ENCODE measurements around the gene RHPN2.
"Not testable (repeated sequence)": the region's sequence is repeated elsewhere in the genome, so short reads cannot be mapped to it uniquely, and the experiment has no call there.

Gene RHPN2

DNA sequence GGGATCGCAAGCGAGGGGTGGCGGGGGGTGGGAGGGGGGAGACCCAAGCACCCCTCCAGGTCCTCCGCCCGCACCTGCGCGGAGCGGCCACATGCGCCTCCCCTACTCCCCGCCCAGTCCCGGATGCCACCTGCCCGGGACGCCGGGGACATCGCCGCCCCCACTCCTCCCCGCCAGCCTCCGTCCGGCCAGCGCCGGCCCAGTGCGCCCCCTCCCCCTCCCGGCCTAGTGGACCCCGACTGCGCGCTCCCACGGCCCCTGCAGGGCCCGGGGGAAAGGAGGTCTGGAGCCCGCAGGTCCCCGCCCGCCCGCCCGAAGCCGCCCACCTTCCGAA lies 263 bp downstream of the RHPN2 start:
- DNase-seq (ENCODE audit: low read depth), result no peak

DNA sequence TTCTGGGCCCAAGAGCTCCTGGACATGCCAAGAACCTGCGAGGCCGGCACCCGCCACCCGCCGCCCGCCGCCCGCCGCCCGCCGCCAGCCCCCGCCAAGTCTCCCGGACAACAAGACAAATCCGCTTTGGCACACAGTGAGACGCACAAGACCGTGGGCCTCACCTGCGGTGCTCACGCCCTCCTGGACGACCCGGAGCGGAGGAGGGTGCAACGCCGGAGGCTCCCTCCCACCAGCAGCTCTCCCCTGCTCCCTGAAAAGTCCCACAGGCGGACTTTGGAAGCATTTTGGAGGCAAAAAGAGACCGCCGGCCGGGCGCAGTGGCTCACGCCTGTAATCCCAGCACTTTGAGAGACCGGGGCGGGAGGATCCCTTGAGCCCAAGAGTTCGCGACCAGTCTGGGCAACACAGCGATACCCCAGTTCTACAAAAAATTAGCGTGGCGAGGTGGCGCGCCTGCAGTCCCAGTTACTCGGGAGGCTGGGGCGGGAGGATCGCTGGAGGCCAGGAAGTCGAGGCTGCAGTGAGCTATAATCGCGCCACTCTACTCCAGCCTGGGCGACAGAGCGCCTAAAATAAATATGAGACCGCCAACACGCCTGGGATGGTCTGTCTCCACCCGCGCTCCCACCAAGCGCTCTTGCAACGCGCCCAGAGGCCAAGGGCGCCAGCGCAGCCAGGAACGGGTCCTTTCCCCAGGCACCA lies 783 bp downstream of the RHPN2 start:
- DNase-seq (ENCODE audit: low read depth), result no peak

DNA sequence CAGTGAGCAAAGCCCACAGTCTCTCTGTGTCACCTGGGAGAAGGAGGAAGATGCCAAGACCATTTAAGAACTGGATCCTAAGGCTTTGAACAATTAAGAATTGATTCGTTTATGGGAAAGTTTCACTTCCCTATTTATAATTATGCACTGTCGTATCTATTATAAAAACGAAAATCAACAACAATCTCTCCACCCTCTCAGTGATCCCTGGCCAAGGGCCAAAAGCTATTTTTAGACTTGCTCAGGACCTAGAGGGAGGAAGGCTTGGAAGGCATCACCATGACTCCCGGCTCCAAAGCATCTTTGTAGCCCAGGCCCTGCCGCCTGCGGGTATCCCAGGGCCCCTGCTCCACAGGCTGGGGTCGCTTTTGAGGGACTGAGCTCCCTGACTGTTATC lies 1.3 kb downstream of the RHPN2 start:
- no peak for DNase-seq (ENCODE audit: low read depth)

DNA sequence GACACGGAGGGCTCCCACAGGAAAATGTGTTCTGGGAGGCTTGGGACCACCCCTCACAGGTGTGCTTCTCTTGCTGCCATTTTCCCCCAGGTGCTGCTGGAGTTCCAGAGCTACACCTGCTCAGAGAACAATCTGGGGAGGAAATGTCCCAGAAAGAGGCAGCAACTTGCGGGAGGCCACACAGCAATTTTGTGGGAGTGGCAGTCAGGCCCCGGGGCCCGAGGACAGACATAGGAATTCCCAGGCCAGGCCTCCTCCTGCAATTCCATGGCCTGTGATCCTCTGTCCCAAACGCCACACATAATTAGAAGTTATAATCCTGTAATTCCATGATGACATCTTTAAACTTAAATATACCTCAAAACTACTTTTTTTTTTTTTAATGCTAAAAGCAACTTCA lies 1.8 kb downstream of the RHPN2 start:
- DNase-seq (ENCODE audit: low read depth), result no peak

DNA sequence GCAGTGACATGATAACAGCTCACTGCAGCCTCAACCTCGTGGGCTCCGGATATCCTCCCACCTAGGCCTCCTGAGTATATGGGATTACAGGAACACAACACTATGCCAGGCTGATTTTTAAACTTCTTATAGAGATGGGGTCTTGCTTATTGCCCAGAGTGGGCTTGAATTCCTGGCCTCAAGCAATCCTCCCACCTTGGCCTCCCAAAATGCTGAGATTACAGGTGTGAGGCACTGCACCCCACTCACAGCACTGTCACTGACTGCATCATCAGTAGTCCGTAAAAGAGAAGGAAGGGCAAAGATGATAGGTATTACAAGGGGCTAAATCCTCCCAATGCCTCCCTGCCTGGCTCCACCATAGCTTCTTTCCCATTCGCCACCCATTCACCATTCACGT lies 4.1 kb downstream of the RHPN2 start:
- DNase-seq (ENCODE audit: low read depth), result no peak

DNA sequence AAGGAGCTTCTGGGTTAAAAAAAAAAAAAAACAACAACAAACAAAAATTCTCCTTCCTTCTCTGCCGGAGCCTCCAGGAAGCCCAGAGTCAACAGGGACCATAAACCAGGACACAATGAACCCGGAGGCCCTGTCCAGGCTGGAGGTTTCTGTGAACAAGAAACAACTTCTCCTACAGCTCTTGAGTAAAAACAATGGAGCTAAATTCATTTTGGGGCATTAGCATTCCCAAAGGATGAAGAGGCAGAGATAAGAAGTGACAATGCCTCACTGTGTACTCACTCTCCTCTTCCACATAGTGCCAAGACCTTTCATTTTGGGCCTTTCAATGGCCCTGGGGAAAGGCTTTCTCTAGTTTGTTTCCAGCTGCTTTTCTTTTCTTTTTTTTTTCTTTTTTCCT lies 9.0 kb downstream of the RHPN2 start:
- DNase-seq (ENCODE audit: low read depth), result no peak

DNA sequence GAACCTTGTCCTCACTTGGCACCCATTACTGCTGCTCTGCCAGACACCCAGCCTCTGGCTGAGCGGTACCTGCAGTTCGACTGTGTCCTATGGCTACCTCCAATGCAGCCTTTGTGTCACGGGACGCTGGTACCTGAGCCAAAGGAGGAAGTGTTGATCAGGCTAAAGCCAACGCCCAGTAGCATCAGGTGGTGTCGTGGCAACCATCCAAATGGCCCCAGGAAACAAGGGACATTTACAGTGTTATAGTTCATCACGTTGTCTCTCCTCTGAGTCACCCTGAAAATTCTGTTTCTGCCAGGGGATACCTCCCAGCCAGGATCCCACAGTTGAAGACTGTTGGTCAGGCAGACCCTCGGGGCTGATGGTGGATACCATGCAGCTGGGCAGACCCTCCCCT lies 10.1 kb downstream of the RHPN2 start:
- no peak for DNase-seq (ENCODE audit: low read depth)

DNA sequence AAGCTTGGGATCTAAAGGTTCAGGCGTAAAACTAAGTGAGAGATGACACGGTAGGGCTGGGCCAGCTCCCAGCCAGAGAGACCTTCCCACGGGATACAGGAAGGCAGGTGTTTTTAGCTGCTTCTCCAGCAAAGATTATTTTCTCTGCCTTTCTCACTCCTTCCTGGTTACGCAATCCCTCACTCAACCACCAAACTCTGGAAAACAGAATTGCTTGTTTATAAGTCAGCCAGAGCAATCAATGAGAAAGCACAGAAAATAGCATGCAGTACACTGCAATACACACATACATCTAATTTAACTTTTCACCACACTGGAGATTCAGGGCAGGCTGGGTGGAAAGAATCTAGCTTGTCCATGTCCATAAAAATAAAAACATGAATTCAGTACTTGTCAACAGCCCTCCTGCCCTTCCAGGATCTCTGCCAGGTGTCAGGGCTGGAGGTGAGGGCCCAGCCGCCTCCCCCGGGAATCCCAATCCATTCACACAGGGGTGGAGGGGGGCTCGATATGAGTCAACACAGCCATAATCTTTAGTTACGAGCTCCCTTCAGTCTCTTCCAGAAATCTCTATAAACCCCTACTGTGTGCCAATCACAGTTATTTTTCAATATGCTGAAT lies 12.2 kb downstream of the RHPN2 start:
- DNase-seq (ENCODE audit: low read depth), result no peak

DNA sequence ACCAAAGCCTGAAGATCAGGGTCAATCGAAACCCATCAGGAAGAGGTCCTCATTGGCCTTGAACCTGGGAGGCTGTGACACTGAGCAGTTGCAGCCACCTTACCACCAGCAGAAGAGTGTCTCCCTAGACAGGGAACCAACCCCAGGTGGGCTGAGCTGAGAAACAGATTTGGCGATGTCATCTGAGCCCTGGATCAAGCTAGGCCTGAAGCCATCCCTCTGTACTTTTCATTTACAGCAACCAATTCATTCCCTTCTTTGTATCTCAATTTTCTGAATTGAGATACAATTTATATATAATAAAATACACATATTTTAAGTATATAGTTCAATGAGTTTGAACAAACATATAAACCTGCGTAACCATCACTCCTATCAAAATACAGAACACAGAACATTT lies 14.6 kb downstream of the RHPN2 start:
- no peak for DNase-seq (ENCODE audit: low read depth)

DNA sequence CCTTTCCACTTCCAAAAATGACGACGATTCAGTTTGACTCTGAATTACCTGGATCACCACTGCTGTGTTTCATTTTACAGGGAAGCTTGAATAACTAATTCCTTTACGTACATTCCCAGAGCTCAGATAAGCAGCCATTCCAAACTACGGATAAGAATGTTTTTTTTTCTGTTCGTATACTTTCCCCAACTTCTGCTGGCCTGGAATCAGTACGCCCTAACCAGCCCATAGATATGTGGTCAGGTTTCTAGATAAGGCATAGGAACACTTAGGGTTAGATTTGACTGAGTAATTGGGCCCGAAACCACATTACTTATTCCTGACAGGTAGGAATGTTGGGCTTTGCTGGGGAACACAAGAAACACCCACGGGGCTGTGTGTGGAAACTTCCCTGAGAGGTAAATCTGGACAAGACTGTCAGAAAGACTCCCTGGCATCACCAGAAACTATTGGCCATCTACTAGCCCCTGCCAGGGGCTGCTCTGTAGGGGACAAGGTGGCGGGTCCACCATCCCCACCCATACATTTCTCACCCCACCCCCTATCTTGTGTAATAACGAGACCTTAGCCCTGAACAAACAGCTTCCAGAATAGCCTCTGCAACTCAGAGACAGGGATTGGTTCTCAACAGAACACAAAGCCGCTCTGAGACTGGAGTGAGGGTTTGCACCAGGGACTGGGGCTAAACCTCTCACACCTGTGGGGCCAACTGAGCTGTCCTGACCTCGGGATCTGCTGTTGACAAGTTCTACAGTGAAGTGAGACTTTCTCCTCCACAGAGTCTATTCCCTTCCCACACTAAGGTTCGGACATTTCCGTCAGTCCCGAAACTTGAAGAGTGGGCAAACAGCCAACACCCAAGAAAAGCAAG lies 15.6 kb downstream of the RHPN2 start:
- DNase-seq (ENCODE audit: low read depth), result no peak

DNA sequence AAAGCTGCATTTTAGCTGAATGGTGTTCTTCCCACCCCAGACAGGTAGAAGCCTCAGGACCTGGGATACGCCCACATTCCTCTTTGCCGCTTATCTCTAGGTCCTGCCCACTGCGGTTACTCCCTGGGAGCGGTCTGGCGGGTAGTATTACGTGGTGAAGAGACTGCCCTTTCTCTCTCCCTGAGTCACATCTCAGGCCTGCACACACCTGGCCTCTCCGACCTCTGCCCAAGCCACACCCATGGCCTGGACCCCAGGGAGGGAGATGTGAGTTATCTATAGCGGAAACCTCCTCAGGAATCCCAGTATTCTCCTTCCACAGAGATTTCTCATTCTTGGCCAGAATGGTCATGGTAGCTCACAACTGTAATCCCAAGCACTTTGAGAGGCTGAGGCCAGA lies 17.3 kb downstream of the RHPN2 start:
- DNase-seq (ENCODE audit: low read depth), result no peak

DNA sequence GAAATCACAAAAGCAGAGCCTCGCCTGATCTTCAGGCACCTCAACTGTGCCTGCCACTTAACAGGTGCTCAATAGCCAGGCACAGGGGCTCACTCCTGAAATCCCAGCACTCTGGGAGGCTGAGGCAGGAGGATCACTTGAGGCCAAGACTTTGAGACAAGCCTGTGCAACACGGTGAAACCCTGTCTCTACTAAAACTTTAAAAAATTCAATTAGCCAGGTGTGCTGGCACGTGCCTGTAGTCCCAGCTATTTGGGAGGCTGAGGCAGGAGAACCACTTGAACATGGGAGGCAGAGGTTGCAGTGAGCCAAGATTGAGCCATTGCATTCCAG lies 22.9 kb downstream of the RHPN2 start:
- DNase-seq (ENCODE audit: low read depth), result not testable (repeated sequence)

DNA sequence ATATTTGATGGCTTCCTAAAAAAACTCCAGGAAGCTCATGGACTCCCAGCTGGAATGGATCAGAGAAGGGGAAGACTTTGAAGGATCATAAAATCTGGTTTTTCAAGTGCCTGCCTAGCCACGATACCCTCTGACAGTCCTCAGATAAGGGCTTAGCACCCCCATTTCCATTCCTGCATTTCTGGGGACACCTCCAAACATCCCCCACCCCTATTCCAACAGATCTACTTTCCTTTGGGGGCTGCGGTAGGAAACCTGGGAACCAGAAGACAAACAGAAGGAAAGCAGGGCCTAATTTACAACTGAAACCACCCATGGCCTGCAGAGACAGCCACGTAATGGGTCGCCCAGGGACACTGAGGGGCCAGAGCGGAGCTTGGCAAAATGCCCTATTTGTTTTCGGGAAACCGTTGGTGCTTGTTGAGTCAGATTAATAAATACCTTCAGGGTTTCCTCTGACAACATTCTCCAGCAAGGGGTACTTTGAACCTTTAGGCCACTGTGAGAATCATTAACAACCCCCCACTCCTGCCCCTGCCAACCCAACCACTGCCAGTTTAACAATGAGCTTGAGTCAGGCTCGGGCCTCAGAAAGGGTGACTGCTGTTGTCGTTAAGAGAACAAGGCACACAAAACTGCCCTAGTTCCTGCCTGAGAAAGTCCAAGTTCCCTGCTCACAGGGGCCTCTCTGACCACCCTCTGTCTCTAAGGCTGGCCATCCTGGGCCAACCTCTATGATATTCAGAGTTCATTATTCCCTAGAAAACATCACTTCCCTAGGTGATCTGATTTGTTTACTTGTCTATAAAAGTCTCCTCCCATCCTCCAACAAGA lies 23.5 kb downstream of the RHPN2 start:
- DNase-seq (ENCODE audit: low read depth), result no peak

DNA sequence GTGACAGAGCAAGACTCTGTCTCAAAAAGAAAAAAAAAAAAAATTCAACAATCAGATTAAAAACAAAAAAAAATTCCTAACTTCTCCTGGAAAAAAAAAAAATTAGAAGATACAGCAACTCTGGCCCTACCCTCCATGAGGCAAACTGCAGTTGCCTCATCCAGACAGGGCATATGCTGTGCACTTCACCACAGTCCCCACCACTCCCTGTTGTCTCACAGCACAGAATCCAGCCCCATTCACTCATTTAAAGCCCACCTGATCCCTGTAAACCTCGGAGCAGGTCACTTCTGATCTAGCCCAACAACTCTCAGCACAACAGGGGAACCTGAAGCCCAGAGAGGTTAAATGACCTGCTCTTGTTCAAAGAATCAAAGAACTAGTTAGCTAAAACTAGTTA lies 24.9 kb downstream of the RHPN2 start:
- no peak for DNase-seq (ENCODE audit: low read depth)

DNA sequence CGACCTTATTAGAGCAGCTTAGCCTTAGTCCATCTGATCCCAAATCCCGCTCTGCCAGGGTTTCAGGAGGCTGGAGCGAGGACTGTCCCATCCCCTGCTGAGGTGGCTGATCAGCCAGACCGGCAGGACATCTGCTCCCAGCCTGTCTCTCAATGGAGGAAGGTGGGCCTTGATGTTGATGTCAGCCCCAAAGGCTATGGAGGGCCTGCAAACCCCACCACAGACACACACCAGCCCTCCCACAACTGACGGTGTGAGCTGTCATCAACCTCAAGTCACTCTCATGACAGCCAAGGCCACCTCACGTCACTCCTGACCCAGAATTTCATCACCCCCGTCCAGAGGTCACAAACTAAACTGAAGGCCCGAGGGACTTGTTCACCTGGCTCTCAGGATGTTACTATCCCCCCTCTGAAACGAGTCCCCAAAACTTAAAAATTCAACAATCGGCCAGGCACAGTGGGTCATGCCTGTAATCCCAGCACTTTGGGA lies 25.5 kb downstream of the RHPN2 start:
- no peak for DNase-seq (ENCODE audit: low read depth)

DNA sequence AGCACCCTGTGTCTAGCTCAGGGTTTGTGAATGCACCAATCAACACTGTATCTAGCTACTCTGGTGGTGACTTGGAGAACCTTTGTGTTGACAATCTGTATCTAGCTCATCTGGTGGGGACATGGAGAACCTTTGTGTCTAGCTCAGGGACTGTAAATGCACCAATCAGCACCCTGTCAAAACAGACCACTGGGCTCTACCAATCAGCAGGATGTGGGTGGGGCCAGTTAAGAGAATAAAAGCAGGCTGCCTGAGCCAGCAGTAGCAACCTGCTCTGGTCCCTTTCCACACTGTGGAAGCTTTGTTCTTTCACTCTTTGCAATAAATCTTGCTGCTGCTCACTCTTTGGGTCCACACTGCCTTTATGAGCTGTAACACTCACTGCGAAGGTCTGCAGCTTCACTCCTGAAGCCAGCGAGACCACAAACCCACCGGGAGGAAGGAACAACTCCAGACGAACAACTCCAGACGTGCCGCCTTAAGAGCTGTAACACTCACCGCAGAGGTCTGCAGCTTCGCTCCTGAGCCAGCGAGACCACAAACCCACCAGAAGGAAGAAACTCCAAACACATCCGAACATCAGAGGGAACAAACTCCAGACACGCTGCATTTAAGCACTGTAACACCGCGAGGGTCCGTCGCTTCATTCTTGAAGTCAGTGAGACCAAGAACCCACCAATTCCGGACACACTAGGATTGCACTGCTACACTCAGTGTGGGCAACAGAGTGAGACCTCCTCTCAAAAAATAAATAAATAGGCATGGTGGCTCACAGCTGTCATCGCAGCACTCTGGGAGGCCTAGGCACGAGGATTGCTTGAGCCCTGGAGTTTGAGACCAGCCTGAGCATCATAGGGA lies 27.3 kb downstream of the RHPN2 start:
- DNase-seq (ENCODE audit: low read depth), result not testable (repeated sequence)

DNA sequence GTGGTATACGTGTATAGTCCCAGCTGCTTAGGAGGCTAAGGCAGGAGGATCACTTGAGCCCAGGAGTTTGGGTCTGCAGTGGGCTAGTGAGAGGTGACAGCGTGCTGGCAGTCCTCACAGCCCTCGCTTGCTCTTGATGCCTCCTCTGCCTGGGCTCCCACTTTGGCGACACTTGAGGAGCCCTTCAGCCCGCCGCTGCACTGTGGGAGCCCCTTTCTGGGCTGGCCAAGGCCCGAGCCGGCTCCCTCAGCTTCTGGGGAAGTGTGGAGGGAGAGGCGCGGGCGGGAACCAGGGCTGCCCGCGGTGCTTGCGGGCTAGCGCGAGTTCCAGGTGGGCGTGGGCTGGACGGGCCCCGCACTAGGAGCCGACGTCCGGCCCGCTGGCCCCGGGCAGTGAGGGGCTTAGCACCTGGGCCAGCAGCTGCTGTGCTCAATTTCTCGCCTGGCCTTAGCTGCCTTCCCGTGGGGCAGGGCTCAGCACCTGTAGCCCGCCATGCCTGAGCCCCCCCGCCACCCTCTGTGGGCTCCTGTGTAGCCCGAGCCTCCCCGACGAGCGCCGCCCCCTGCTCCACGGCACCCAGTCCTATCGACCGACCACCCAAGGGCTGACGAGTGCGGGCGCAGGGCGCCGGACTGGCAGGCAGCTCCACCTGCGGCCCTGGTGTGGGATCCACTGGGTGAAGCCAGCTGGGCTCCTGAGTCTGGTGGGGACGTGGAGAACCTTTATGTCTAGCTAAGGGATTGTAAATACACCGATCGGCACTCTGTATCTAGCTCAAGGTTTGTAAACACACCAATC lies 28.1 kb downstream of the RHPN2 start:
- DNase-seq (ENCODE audit: low read depth), result not testable (repeated sequence)

DNA sequence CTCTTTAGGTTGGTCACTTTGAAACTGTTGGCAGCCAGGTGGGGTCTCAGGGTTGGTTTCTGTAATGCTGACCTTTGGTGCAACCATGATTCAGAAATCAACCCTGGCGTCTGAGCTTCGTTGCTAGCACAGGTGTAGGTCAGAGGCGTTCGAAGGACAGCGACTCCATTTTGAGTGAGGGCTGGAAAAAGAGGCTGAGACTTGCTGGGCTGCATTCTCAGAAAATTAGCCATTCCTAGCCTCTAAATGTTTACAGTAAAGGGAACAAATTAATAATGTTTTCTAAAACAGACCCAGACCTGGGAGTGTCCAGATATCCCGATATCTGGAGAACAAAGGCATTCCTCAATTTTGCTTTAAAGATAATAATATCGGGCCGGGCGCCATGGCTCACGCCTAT lies 29.2 kb downstream of the RHPN2 start:
- DNase-seq (ENCODE audit: low read depth), result no peak

DNA sequence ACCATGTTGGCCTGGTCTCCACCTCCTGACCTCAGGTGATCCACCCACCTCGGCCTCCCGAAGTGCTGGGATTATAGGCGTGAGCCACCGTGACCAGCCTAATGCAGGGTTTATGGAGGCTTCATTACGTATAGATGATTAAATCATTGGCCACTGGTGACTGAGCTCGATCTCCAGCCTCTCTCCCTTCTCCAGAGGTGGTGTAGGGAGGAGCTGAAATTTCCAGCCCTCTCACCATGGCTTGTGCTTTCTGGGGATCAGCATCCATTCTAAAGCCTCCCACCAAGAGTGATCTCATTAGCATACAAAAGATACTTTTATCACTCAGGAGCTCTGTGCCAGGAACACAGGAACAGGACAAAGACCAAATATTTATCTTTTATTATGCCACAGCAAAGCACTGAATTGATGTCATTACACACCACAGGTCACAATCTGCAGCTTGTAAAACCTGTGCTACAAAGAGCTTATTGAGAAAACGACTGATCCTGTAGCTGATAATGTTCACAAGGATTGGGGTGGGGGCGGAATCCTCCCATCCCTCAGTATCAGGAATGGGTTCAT lies 32.4 kb downstream of the RHPN2 start:
- DNase-seq (ENCODE audit: low read depth), result no peak

DNA sequence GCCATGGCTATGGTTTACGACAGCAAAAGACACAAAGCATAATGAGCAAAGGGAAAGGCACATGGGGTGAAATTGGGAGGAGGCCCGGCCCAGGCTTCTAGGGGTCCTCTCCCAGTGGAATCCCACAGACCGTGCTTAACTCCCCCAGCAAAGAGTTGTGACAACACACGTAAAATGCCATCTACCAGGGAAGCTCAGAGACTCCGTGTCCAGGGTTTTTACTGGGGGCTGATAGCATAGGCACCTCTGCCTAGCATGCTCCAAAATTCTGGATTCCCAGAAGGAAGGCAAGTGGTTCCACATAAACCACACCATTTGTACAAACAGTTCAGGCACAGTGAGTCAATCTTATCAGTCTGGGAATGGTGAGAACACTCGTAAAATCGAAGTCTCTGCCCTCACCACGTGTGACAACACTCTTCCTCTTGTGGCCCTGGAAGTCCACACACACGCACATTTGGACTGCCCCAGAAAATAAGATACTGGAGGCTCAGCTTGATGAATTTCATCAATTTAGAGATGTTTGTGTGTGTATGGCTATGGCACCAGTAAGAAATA lies 34.9 kb downstream of the RHPN2 start:
- DNase-seq (ENCODE audit: low read depth), result no peak
